AG04449 (cell line): ENCODE measurements around the gene PIGP.
"Not testable (repeated sequence)": the region's sequence is repeated elsewhere in the genome, so short reads cannot be mapped to it uniquely, and the experiment has no call there.

ENCODE experiments used
- CTCF ChIA-PET: fragments of 350-600 bp; formaldehyde crosslinking; extraction: SDS; loops from one replicate; lab custom pipeline; 2021; ENCODE audit warnings: antibody characterized with exemption; lab: Yijun Ruan, JAX
- POLR2A ChIA-PET: fragments of 400-600, 350-600 bp; formaldehyde crosslinking; extraction: SDS; loops from one replicate; lab custom pipeline; 2020; ENCODE audit warnings: antibody characterized with exemption, inconsistent platforms; lab: Yijun Ruan, JAX
- DNase-seq: peaks from one replicate; pipeline ENCODE4 v3.0.0-alpha.2; 2010; ENCODE audit warnings: low read depth, low spot score
- H3K4me3 ChIP-seq: 2 replicates; pipeline ENCODE4 v1.5.1; 2011; ENCODE audit warnings: low read depth, mild to moderate bottlenecking, control low read depth, low read length
- TF ChIP-seq, protein P1 (sequence below): IDR thresholded peaks from one replicate; pipeline ENCODE4 v1.5.1; 2011; ENCODE audit warnings: mild to moderate bottlenecking, moderate library complexity, low read length, control low read depth, inconsistent platforms; ENCODE audit not compliant: insufficient read depth; ENCODE audit errors: missing control alignments

The PIGP gene

DNA sequence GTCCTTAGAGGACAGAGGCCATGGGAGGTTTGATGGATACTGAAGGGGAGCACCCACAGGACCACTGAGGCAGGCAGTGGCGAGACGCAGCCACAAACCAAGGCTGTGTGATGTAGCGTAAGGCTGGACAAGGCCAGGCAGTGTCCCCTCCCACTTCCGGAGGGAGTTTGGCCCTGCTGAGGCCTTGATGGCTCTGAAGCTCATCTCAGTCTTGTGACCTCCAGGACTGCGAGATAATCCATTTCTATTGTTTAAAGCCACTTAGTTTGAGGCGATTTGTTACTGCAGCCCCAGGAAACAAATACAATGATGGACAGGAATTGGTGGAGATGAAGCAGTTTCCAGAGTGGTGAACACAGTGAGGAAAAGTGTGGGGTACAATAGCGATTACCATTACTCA is 15.3 kb downstream of the PIGP start:
- no peak overlapping the region for H3K4me3 ChIP-seq
- ChIA-PET POLR2A (no interaction called here), CTCF (interaction anchor here (1.9 kb wide), 1 partner anchor 13 kb away, joined by 4 read pairs; no protein-coding TSS in a partner anchor)
- TF ChIP-seq, protein P1, sequence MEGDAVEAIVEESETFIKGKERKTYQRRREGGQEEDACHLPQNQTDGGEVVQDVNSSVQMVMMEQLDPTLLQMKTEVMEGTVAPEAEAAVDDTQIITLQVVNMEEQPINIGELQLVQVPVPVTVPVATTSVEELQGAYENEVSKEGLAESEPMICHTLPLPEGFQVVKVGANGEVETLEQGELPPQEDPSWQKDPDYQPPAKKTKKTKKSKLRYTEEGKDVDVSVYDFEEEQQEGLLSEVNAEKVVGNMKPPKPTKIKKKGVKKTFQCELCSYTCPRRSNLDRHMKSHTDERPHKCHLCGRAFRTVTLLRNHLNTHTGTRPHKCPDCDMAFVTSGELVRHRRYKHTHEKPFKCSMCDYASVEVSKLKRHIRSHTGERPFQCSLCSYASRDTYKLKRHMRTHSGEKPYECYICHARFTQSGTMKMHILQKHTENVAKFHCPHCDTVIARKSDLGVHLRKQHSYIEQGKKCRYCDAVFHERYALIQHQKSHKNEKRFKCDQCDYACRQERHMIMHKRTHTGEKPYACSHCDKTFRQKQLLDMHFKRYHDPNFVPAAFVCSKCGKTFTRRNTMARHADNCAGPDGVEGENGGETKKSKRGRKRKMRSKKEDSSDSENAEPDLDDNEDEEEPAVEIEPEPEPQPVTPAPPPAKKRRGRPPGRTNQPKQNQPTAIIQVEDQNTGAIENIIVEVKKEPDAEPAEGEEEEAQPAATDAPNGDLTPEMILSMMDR, result no peak
- DNase-seq, result no peak

DNA sequence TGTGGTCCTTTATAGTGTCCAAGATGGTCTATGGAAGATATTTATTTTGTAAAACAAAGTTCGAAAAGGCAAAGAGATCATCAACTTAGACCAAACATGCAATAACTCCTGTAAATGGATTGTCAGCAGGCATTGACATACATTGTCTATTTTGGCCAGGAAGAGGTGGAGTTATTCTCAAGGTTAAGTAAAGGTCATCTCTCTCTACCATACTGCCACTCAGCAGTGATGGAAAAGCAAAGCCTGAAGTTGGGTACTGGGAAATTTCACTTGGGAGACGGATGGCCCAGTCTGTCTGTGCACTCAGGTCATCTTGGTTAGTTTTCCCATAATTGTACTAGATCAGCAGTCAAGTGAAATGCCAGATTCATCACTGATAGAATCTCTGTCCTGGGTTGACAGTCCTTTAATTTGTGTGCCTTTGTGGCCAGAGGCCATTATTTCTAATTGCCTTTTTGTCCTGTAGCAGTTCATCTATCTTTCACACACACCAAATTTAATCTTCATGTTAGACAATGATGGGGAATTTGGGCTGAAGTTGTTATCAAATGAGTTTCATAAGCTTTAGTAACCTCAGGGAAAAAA is 17.5 kb downstream of the PIGP start:
- TF ChIP-seq, protein P1, result no peak
- POLR2A ChIA-PET, result no interaction called here
- DNase-seq, result no peak
- CTCF ChIA-PET, result interaction anchor here (1.2 kb wide), 1 partner anchor 17 kb away, joined by 3 read pairs; no protein-coding TSS in a partner anchor
- H3K4me3 ChIP-seq, result no peak overlapping the region

DNA sequence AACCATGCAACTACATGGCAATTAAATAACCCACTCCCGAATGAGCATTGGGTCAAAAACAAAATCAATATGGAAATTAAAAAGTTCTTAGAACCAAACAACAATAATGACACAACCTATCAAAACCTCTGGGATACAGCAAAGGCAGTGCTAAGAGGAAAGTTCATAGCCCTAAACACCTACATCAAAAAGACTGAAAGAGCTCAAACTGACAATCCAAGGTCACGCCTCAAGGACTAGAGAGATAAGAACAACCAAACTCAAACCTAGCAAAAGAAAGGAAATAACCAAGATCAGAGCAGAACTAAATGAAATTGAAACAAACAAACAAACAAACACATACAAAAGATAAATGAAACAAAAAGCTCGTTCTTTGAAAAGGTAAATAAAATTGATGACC is 23.1 kb downstream of the PIGP start:
- POLR2A ChIA-PET, H3K4me3 ChIP-seq, DNase-seq: not testable (repeated sequence)
- CTCF ChIA-PET, result interaction anchor here (1.1 kb wide), 1 partner anchor 11 kb away, joined by 3 read pairs; no protein-coding TSS in a partner anchor

DNA sequence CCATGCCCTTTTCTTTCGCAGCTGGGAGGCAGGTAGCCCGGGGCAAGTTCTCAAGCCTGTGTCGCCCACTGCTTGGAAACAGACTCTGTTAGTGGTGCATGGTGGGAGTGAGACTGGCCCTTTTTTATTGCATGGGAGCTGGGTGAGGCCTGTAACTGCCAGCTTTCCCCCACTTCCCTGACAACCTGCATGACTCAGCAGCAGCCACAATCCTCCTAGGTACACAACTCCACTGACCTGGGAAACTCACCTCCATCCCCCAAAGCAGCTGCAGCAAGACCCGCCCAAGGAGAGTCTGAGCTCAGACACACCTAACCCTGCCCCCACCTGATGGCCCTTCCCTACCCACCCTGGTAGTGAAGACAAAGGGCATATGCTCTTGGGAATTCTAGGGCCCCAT is 25.8 kb downstream of the PIGP start:
- no peak overlapping the region for H3K4me3 ChIP-seq
- no peak for DNase-seq
- CTCF ChIA-PET, result interaction anchor here (1.3 kb wide), 1 partner anchor 37 kb away, joined by 6 read pairs; no protein-coding TSS in a partner anchor
- TF ChIP-seq, protein P1, result no peak
- POLR2A ChIA-PET, result no interaction called here

DNA sequence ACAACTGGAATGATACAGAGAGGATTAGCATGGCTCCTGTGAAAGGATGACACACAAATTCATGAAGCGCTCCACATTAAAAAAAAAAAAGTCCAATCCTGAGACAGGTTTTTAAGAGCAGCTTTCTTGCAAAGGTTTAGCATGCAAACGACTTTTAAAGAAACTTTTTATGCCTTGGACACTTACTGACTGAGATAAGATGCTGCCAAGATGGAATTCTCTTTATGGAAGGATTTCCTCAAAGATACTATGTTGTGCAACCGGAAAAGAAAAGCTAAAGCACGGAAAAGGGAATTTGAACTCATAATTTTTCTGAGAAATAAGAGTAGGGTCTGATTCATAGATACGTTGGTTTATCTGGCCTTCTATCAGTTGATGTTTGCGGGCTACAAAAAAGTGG is 27.3 kb downstream of the PIGP start:
- no peak for DNase-seq
- ChIA-PET POLR2A (no interaction called here), CTCF (interaction anchor here (0.6 to 1.3 kb wide), 2 partner anchors 36 to 39 kb away, joined by 4 to 6 read pairs; no protein-coding TSS in a partner anchor)
- H3K4me3 ChIP-seq, result no peak overlapping the region
- TF ChIP-seq, protein P1, result no peak

DNA sequence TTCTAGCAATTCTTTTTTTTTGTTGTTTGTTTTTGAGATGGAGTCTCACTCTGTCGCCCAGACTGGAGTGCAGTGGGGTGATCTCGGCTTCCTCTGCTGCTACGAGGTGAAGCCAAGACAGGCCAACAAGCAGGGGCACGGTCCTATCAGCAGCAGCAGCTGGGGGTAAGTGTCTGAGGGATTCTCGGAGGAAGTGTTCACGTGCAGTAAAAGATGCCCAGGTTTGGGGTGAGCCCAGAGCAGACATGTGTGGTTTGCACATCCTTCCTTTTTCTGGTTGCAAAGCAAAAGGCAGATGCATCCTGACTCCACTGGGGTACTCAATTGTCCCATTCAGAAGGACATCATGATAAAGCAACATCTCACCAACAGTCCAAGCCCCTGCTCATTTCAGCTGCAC is 27.7 kb downstream of the PIGP start:
- no peak overlapping the region for H3K4me3 ChIP-seq
- CTCF ChIA-PET, result interaction anchor here (0.9 kb wide), 1 partner anchor 34 kb away, joined by 3 read pairs; no protein-coding TSS in a partner anchor
- TF ChIP-seq, protein P1, result no peak
- POLR2A ChIA-PET, result no interaction called here
- no peak for DNase-seq
